ENCODE results near the gene CRYZL1.

Gene CRYZL1

DNA sequence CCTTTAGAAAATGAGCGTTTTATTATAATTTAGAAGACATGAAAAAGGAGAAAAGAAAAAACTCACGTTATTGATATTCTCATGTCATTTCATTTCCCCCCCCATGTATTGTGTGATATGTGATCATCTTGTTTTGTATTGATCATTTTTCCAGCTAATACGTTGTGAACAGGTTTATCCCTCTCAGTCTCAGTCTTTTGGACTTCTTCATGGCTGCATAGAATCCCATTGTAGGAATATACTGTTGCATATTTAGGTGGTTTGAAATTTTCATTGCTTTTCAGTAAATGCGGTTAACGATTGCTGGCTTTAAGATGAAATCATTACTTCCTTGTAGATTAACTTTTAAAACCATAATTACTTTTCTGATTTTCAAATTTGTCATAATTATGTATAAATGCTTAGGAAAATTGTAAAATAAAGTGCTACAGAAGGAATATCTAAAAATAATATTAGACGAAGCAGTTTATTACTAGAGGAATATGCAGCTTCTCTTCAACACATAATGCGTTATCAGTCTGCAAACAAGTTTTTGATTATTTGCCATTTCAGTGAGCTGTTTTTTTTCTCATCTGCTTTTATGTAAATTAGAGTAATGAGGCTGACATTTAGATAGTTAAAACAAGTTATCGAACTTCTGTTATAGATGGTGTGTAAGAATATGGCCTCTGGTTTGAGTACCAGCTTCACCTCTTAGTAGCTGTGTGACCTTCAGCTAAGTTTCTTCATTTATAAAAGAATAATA is 96.9 kb downstream of the CRYZL1 start:
- ChIA-PET POLR2A (interaction anchor here (0.7 kb wide), 1 partner anchor 10 kb away, joined by 3 read pairs; no protein-coding TSS in a partner anchor), CTCF (interaction anchor here (3.4 kb wide), 1 partner anchor 61 kb away, joined by 11 read pairs; no protein-coding TSS in a partner anchor)
- DNase-seq (ENCODE audit: low read depth, low spot score), result no peak
- no peak for TF ChIP-seq CTCF (IDR thresholded peaks at IDR 0.05; ENCODE audit: insufficient read depth, low read length, missing control alignments)
- peak overlapping the region; percentile 88 for H3K4me3 ChIP-seq (ENCODE audit: low read depth, low read length)

GRCh38 chr21:33543505-33544129 is 97.9 kb downstream of the CRYZL1 start:
- no peak for TF ChIP-seq CTCF (IDR thresholded peaks at IDR 0.05; ENCODE audit: insufficient read depth, low read length, missing control alignments)
- ChIA-PET POLR2A (interaction anchor here (0.9 to 1.0 kb wide), 2 partner anchors 45 to 64 kb away, joined by 4 read pairs; partner anchors contain the start of genes DONSON and TMEM50B), CTCF (interaction anchor here (3.4 kb wide), 1 partner anchor 62 kb away, joined by 11 read pairs; no protein-coding TSS in a partner anchor)
- H3K4me3 ChIP-seq (ENCODE audit: low read depth, low read length), result peak overlapping the region; percentile 88
- no peak for DNase-seq (ENCODE audit: low read depth, low spot score)

GRCh38 chr21:33542640-33543504 is 98.7 kb downstream of the CRYZL1 start, which contains the start of gene SON:
SON (plus strand) TSS chr21:33543038; CDS start chr21:33543093, 55 bp downstream.
- TF ChIP-seq CTCF (IDR thresholded peaks at IDR 0.05; ENCODE audit: insufficient read depth, low read length, missing control alignments), result no peak
- DNase-seq (ENCODE audit: low read depth, low spot score), result peak; percentile 95
- ChIA-PET POLR2A (interaction anchor here (0.9 to 1.0 kb wide), 2 partner anchors 46 to 63 kb away, joined by 4 read pairs; partner anchors contain the start of genes DONSON and TMEM50B), CTCF (no interaction called here)
- peak within 1 kb of the TSS; percentile 88 for H3K4me3 ChIP-seq (ENCODE audit: low read depth, low read length)

- no peak for TF ChIP-seq CTCF (IDR thresholded peaks at IDR 0.05; ENCODE audit: insufficient read depth, low read length, missing control alignments)
- ChIA-PET POLR2A (no interaction called here), CTCF (interaction anchor here (1.1 kb wide), 1 partner anchor 13 kb away, joined by 3 read pairs; no protein-coding TSS in a partner anchor)
- DNase-seq (ENCODE audit: low read depth, low spot score), result no peak
- peak within 1 kb of the TSS; percentile 88 for H3K4me3 ChIP-seq (ENCODE audit: low read depth, low read length)
Observed at GRCh38 chr21:33541756-33542639, 99.5 kb downstream of the CRYZL1 start, which contains the start of gene GART. GART (minus strand) TSS chr21:33542117; CDS start chr21:33539315, 2,802 bp downstream.

DNA sequence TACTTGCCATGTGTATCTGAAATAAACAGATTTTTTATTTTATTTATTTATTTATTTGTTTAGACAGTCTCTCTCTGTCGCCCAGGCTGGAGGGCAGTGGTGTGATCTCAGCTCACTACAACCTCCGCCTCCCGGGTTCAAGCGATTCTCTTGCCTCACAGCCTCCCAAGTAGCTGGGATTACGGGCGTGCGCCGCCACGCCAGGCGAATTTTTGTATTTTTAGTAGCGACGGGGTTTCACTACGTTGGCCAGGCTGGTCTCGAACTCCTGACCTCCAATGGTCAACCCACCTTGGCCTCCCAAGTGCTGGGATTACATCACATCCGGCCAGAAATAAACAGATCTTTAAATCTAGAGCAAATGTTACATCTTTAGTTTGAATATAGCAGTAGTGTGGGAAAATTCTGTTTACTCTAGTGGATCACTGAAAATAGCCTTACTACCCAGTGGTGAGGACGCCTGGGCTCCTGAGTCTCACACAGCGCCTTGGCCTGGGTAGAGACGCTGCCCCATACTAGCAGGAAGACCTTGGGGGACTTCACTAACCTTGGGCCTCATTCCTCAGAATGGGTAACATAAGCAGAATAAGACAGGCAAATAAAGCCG is 100.3 kb downstream of the CRYZL1 start:
- DNase-seq (ENCODE audit: low read depth, low spot score), result no peak
- TF ChIP-seq CTCF (IDR thresholded peaks at IDR 0.05; ENCODE audit: insufficient read depth, low read length, missing control alignments), result no peak
- ChIA-PET POLR2A (interaction anchor here (0.6 kb wide), 1 partner anchor 23 kb away, joined by 3 read pairs; no protein-coding TSS in a partner anchor), CTCF (interaction anchor here (1.1 kb wide), 1 partner anchor 14 kb away, joined by 3 read pairs; no protein-coding TSS in a partner anchor)
- H3K4me3 ChIP-seq (ENCODE audit: low read depth, low read length), result peak overlapping the region; percentile 87
